ENCODE results near the gene ZNF552.

Gene ZNF552

GRCh38 chr19:57776764-57777296 is 37.9 kb downstream of the ZNF552 start:
- no peak for TF ChIP-seq REST (IDR thresholded peaks at IDR 0.05; ENCODE audit: insufficient replicate concordance, low read depth)
- TF ChIP-seq SPI1 (IDR thresholded peaks at IDR 0.05; ENCODE audit: borderline replicate concordance, low read depth), result no peak
- TF ChIP-seq POLR2AphosphoS5 (IDR thresholded peaks at IDR 0.05; ENCODE audit: low read depth), result no peak
- TF ChIP-seq GABPA (IDR thresholded peaks at IDR 0.05; ENCODE audit: low read depth), result no peak
- TF ChIP-seq CTCF (IDR thresholded peaks at IDR 0.05; ENCODE audit: insufficient read depth, low read length), result no peak
- DNase-seq (ENCODE audit: low read depth in 1 of 2, low spot score in 1 of 2), result no peak
- Histone ChIP-seq H3K27me3 (ENCODE audit: insufficient read depth, poor library complexity, severe bottlenecking) (no peaks in the 10 kb centered on the region), H3K4me3 (replicated peaks; ENCODE audit: insufficient read depth, low read length) (no peak overlapping the region), H3K27ac (replicated peaks) (no peak overlapping the region)

GRCh38 chr19:57773488-57773887 is 41.2 kb downstream of the ZNF552 start:
- H3K27me3 ChIP-seq (ENCODE audit: insufficient read depth, poor library complexity, severe bottlenecking), result no peaks in the 10 kb centered on the region
- H3K4me3 ChIP-seq (replicated peaks; ENCODE audit: insufficient read depth, low read length), result no peak overlapping the region
- DNase-seq (ENCODE audit: low read depth in 1 of 2, low spot score in 1 of 2), result no peak
- TF ChIP-seq GABPA (IDR thresholded peaks at IDR 0.05; ENCODE audit: low read depth) (no peak), SPI1 (IDR thresholded peaks at IDR 0.05; ENCODE audit: borderline replicate concordance, low read depth) (no peak), CTCF (IDR thresholded peaks at IDR 0.05; ENCODE audit: insufficient read depth, low read length) (no peak), POLR2AphosphoS5 (IDR thresholded peaks at IDR 0.05; ENCODE audit: low read depth) (no peak), REST (IDR thresholded peaks at IDR 0.05; ENCODE audit: insufficient replicate concordance, low read depth) (no peak)
- no peak overlapping the region for H3K27ac ChIP-seq (replicated peaks)

- H3K27ac ChIP-seq (replicated peaks), result no peak overlapping the region
- DNase-seq (ENCODE audit: low read depth in 1 of 2, low spot score in 1 of 2), result no peak
- TF ChIP-seq CTCF (IDR thresholded peaks at IDR 0.05; ENCODE audit: insufficient read depth, low read length) (no peak), POLR2AphosphoS5 (IDR thresholded peaks at IDR 0.05; ENCODE audit: low read depth) (no peak), GABPA (IDR thresholded peaks at IDR 0.05; ENCODE audit: low read depth) (no peak), REST (IDR thresholded peaks at IDR 0.05; ENCODE audit: insufficient replicate concordance, low read depth) (no peak), SPI1 (IDR thresholded peaks at IDR 0.05; ENCODE audit: borderline replicate concordance, low read depth) (no peak)
- no peaks in the 10 kb centered on the region for H3K27me3 ChIP-seq (ENCODE audit: insufficient read depth, poor library complexity, severe bottlenecking)
- no peak overlapping the region for H3K4me3 ChIP-seq (replicated peaks; ENCODE audit: insufficient read depth, low read length)
Observed at GRCh38 chr19:57771417-57771816, 43.3 kb downstream of the ZNF552 start.

All from HL-60 (cell line).